ENCODE measurements around the gene PKD1L1.
"Not testable (repeated sequence)": the region's sequence is repeated elsewhere in the genome, so short reads cannot be mapped to it uniquely, and the experiment has no call there.

PKD1L1 gene

GRCh38 chr7:47957156-47957555 lies 8.9 kb upstream of the PKD1L1 start:
- DNase-seq, result no peak

GRCh38 chr7:47956220-47956619 lies 8.0 kb upstream of the PKD1L1 start:
- DNase-seq, result no peak

GRCh38 chr7:47954231-47954911 lies 6.1 kb upstream of the PKD1L1 start:
- DNase-seq, result no peak

GRCh38 chr7:47953822-47954221 lies 5.6 kb upstream of the PKD1L1 start:
- DNase-seq, result no peak

- no peak for DNase-seq
Observed at GRCh38 chr7:47952224-47952623, 4.0 kb upstream of the PKD1L1 start.

- no peak for DNase-seq
Observed at GRCh38 chr7:47951374-47951773, 3.1 kb upstream of the PKD1L1 start.

GRCh38 chr7:47950714-47951113 lies 2.4 kb upstream of the PKD1L1 start:
- DNase-seq, result no peak

GRCh38 chr7:47949703-47950102 lies 1.4 kb upstream of the PKD1L1 start:
- DNase-seq, result no peak

GRCh38 chr7:47947355-47947749 lies 914 bp downstream of the PKD1L1 start:
- no peak for DNase-seq

- no peak for DNase-seq
Observed at GRCh38 chr7:47946581-47947354, 1.5 kb downstream of the PKD1L1 start.

GRCh38 chr7:47945261-47946015 lies 2.8 kb downstream of the PKD1L1 start:
- no peak for DNase-seq

GRCh38 chr7:47944536-47945260 lies 3.6 kb downstream of the PKD1L1 start:
- no peak for DNase-seq

GRCh38 chr7:47943676-47944474 lies 4.4 kb downstream of the PKD1L1 start:
- DNase-seq, result no peak

GRCh38 chr7:47942651-47943050 lies 5.6 kb downstream of the PKD1L1 start:
- not testable (repeated sequence) for DNase-seq

GRCh38 chr7:47942132-47942531 lies 6.1 kb downstream of the PKD1L1 start:
- no peak for DNase-seq

GRCh38 chr7:47941136-47941844 lies 7.0 kb downstream of the PKD1L1 start:
- DNase-seq, result peak; percentile 57

GRCh38 chr7:47940088-47941013 lies 7.9 kb downstream of the PKD1L1 start:
- DNase-seq, result no peak

- DNase-seq, result no peak
Observed at GRCh38 chr7:47939425-47940036, 8.7 kb downstream of the PKD1L1 start.

- no peak for DNase-seq
Observed at GRCh38 chr7:47938574-47939165, 9.6 kb downstream of the PKD1L1 start.

All from NCI-H226 (cell line).